Heart right ventricle (tissue), 16 donors: Measurements from ENCODE around the gene PAIP1. TPM values are rescaled to one million over a fixed set of nuclear protein-coding genes. Genes with fewer than 3 reads are reported as not detected.
"Not testable (repeated sequence)": the region's sequence is repeated elsewhere in the genome, so short reads cannot be mapped to it uniquely, and the experiment has no call there.

Experiments used
- ATAC-seq, 8 donors: fragments of 200-7000 bp; cut with Tn5 transposase; one replicate each; pipeline ENCODE4 v1.9.1; 2020; ENCODE audit warnings: mild to moderate bottlenecking in 8 of 8, moderate library complexity in 8 of 8, moderate number of reproducible peaks in 1 of 8
- DNase-seq, 2 donors: peaks; one replicate each; pipeline ENCODE4 v3.0.0-alpha.2; 2020
- H3K27ac ChIP-seq, 10 donors: fragments of 200-600 bp; sonication (generic) in 2 of 10; one replicate each; pipeline versions ENCODE4 v1.5.0 to v1.8.0; 2020 to 2022; ENCODE audit warnings: mild to moderate bottlenecking in 3 of 10
- H3K27me3 ChIP-seq, 7 donors: fragments of 200-600 bp; one replicate each; pipeline ENCODE4 v1.8.0; 2021 to 2022; ENCODE audit warnings: mild to moderate bottlenecking in 2 of 7
- H3K36me3 ChIP-seq, 9 donors: fragments of 200-600 bp; sonication (generic) in 1 of 9; one replicate each; pipeline versions ENCODE4 v1.5.0 to v1.8.0; 2020 to 2022; ENCODE audit warnings: mild to moderate bottlenecking in 2 of 9
- H3K4me1 ChIP-seq, 9 donors: fragments of 200-600 bp; sonication (generic) in 1 of 9; one replicate each; pipeline versions ENCODE4 v1.5.0 to v1.8.0; 2020 to 2022; ENCODE audit warnings: mild to moderate bottlenecking in 4 of 9
- H3K4me3 ChIP-seq, 10 donors: fragments of 200-600 bp; sonication (generic) in 2 of 10; one replicate each; pipeline versions ENCODE4 v1.5.0 to v1.8.0; 2020 to 2022; ENCODE audit warnings: mild to moderate bottlenecking in 7 of 10, moderate library complexity in 2 of 10
- H3K9me3 ChIP-seq, 11 donors: fragments of 200-600 bp in 10 of 11; sonication (generic) in 2 of 11; one replicate each; pipeline versions ENCODE4 v1.5.0 to v1.8.0; 2013 to 2022; ENCODE audit warnings: mild to moderate bottlenecking in 2 of 11, control low read depth in 1 of 11, moderate library complexity in 1 of 11
- CTCF ChIP-seq, 9 donors: fragments of 200-600 bp; sonication (generic) in 2 of 9; IDR thresholded peaks; one replicate each; pipeline versions ENCODE4 v1.5.0 to v1.8.0; 2021 to 2022; ENCODE audit warnings: antibody characterized with exemption in 9 of 9, mild to moderate bottlenecking in 5 of 9, moderate library complexity in 1 of 9
- WGBS, 2 donors: extraction: QIAGEN DNeasy Blood & Tissue Kit; methylation state at CpG; one replicate each; pipeline ENCODE4 v1.1.7; 2013; ENCODE audit warnings: inconsistent platforms in 1 of 2; 5-methylcytosine and 5-hydroxymethylcytosine counted together
- intact Hi-C, 10 donors: fragments of 100-400 bp; cut with DNase I; formaldehyde crosslinking; loops; one replicate each; pipeline versions ENCODE4 v1.11.1 to v1.14.2; 2022
- polyA plus RNA-seq, 2 donors: library from polyadenylated mRNA; stranded (reverse); fragments of 200-250 nt; gene quantifications; one replicate each; pipeline ENCODE4 v1.2.3, GENCODE V29; 2013
- total RNA-seq, 10 donors: library from RNA; stranded (reverse); fragmentation: NEBNext Ultra II Directional in 3 of 10; extraction: Animal tissue kit (Norgen Biotek cat#: 25700) in 3 of 10; gene quantifications; one replicate each; pipeline versions ENCODE4 v1.2.1 to v1.2.4, GENCODE V29; 2021 to 2023
- donor health status: Arrhythmogenic right ventricular cardiomyopathy.
- donor health status: ischemic (EF 13 %, LVEDD 7.1; RV severe dilation, severe dysfunction).
- donor health status: healthy with polysubstance abuse.
- donor health status: DM: no; HTN: yes; CAD: no.
- donor health status: DM: no; HTN: no; CAD: no.
- donor health status: ischemic (EF 25% LVEDD 6.9; RV normal size, moderate dysfunction).
- donor health status: ischemic (EF 25% LVEDD 5.7; RV mildly dilated, moderate dysfunction).
- donor health status: healthy.
- donor health status: DM: yes; HTN: yes; CAD: no.
- donor health status: Ischemic cardiomyopathy.
- donor health status: ischemic (EF 35%, LVEDD 5.7; RV mildly dilated, moderate dysfunction).
- donor health status: nonischemic (EF 11% LVEDD 7.7; RV severe dilation, severe dysfunction).
- donor health status: DM: yes; HTN: yes; CAD: no.
- donor health status: PGD.
- donor health status: ischemic (EF 29% LVEDD 5.4; RV normal size, mild dysfunction).
- donor health status: nonischemic (EF 23%, LVEDD 6.1; RV moderate dilation, normal function).

PAIP1 gene
- total and polyA plus RNA-seq, 12 donors: 51.1 to 162 (median 133) TPM

- Histone ChIP-seq H3K36me3 (peaks cover 0 to 53% (median 3%) of the 10 kb centered on the region in 9 donors), H3K9me3 (no peaks in the 10 kb centered on the region), H3K27ac (peak overlapping the region in 3 of 10 donors; percentile 15 to 97 (median 16)), H3K4me3 (peak overlapping the region in 2 of 10 donors; percentile 2 to 73), H3K4me1 (peaks cover 0 to 66% (median 48%) of the 10 kb centered on the region in 9 donors), H3K27me3 (no peaks in the 10 kb centered on the region)
- no peak for ATAC-seq
- intact Hi-C loops: loop anchor here in 3 of 10 donors (2.0 to 10.0 kb wide), 2 partner anchors 48 to 50 kb away; partner anchors contain the start of gene NNT (in 3 of the 3)
- no peak for TF ChIP-seq CTCF (IDR thresholded peaks at IDR 0.05)
- WGBS, 2 donors: 68 to 86% methylated on average over 1 of the region's 1 CpG
- no peak for DNase-seq
Observed at GRCh38 chr5:43554497-43554896, 2.4 kb downstream of the PAIP1 start.

- H3K9me3 ChIP-seq: no peaks in the 10 kb centered on the region
- H3K27ac ChIP-seq: peak overlapping the region in 5 of 10 donors; percentile 9 to 97 (median 26)
- peaks cover 0 to 64% (median 3%) of the 10 kb centered on the region in 9 donors for H3K36me3 ChIP-seq
- intact Hi-C loops: loop anchor here in 2 of 10 donors (10.0 kb wide), 1 partner anchor 51 kb away; the partner anchor contains the start of gene NNT (in 2 of the 2)
- DNase-seq (no peak), ATAC-seq (no peak)
- no peak for TF ChIP-seq CTCF (IDR thresholded peaks at IDR 0.05)
- peaks cover 0 to 71% (median 53%) of the 10 kb centered on the region in 9 donors for H3K4me1 ChIP-seq
- H3K4me3 ChIP-seq: no peak overlapping the region
- 34 to 35% methylated on average over 2 of the region's 2 CpGs for WGBS, 2 donors
- H3K27me3 ChIP-seq: no peaks in the 10 kb centered on the region
Observed at GRCh38 chr5:43553381-43553780, 3.5 kb downstream of the PAIP1 start.

- no peak overlapping the region for H3K4me3 ChIP-seq
- H3K36me3 ChIP-seq: peaks cover 0 to 80% (median 10%) of the 10 kb centered on the region in 9 donors
- no peaks in the 10 kb centered on the region for H3K9me3 ChIP-seq
- intact Hi-C loops: loop anchor here in 2 of 10 donors (10.0 kb wide), 1 partner anchor 53 kb away; the partner anchor contains the start of gene NNT (in 2 of the 2)
- H3K4me1 ChIP-seq: peaks cover 0 to 72% (median 57%) of the 10 kb centered on the region in 9 donors
- WGBS, 2 donors: 59 to 67% methylated on average over 2 of the region's 2 CpGs
- ATAC-seq (no peak), DNase-seq (no peak)
- H3K27me3 ChIP-seq: no peaks in the 10 kb centered on the region
- no peak for TF ChIP-seq CTCF (IDR thresholded peaks at IDR 0.05)
- no peak overlapping the region for H3K27ac ChIP-seq
Observed at GRCh38 chr5:43551731-43552130, 5.1 kb downstream of the PAIP1 start.

- peaks cover 0 to 97% (median 26%) of the 10 kb centered on the region in 9 donors for H3K36me3 ChIP-seq
- H3K9me3 ChIP-seq, H3K27me3 ChIP-seq, DNase-seq, H3K27ac ChIP-seq, ATAC-seq, H3K4me3 ChIP-seq, intact Hi-C loops: not testable (repeated sequence)
- peaks cover 0 to 56% (median 42%) of the 10 kb centered on the region in 9 donors for H3K4me1 ChIP-seq
- 88 to 91% methylated on average over 8 of the region's 8 CpGs for WGBS, 2 donors
Observed at GRCh38 chr5:43549272-43549671, 7.6 kb downstream of the PAIP1 start.

GRCh38 chr5:43548358-43548757, 8.5 kb downstream of the PAIP1 start:
- Histone ChIP-seq H3K4me1 (peaks cover 0 to 53% (median 33%) of the 10 kb centered on the region in 9 donors), H3K27ac (no peak overlapping the region), H3K9me3 (no peaks in the 10 kb centered on the region), H3K36me3 (peaks cover 0 to 98% (median 26%) of the 10 kb centered on the region in 9 donors), H3K27me3 (no peaks in the 10 kb centered on the region), H3K4me3 (no peak overlapping the region)
- 39 to 53% methylated on average over 5 of the region's 5 CpGs for WGBS, 2 donors
- TF ChIP-seq CTCF (IDR thresholded peaks at IDR 0.05): no peak
- DNase-seq (no peak), ATAC-seq (peak in 3 of 8 donors; percentile 36 to 63 (median 56))
- intact Hi-C loops: no loop called here
